ENCODE data around the gene NTF4.
"Not testable (repeated sequence)": the region's sequence is repeated elsewhere in the genome, so short reads cannot be mapped to it uniquely, and the experiment has no call there.

Gene NTF4

GRCh38 chr19:49086296-49086695 is 21.7 kb upstream of the NTF4 start:
- no peak for DNase-seq

GRCh38 chr19:49085868-49086232 is 21.2 kb upstream of the NTF4 start:
- no peak for DNase-seq

GRCh38 chr19:49085020-49085867 is 20.6 kb upstream of the NTF4 start, which contains the start of gene SNRNP70:
Gene SNRNP70, plus strand, starts transcription at chr19:49085451. Its CDS starts 964 bp downstream, at chr19:49086415.
- peak; percentile 96 to 98 for DNase-seq

- DNase-seq: no peak
Measured at GRCh38 chr19:49084206-49085019, 19.8 kb upstream of the NTF4 start.

- DNase-seq: no peak
Measured at GRCh38 chr19:49081273-49081672, 16.7 kb upstream of the NTF4 start.

GRCh38 chr19:49080392-49080791 is 15.8 kb upstream of the NTF4 start:
- DNase-seq: no peak

- peak in 1 of 2 experiments; percentile 15 for DNase-seq
Measured at GRCh38 chr19:49074869-49075268, 10.3 kb upstream of the NTF4 start.

GRCh38 chr19:49073514-49074378 is 9.1 kb upstream of the NTF4 start:
- DNase-seq: peak in 1 of 2 experiments; percentile 25

GRCh38 chr19:49071860-49072547 is 7.4 kb upstream of the NTF4 start:
- DNase-seq: no peak

- DNase-seq: no peak
Measured at GRCh38 chr19:49070416-49070815, 5.8 kb upstream of the NTF4 start.

- no peak for DNase-seq
Measured at GRCh38 chr19:49069026-49069425, 4.4 kb upstream of the NTF4 start.

GRCh38 chr19:49067554-49067953 is 2.9 kb upstream of the NTF4 start:
- no peak for DNase-seq

- DNase-seq: no peak
Measured at GRCh38 chr19:49065905-49066512, 1.4 kb upstream of the NTF4 start.

- DNase-seq: no peak
Measured at GRCh38 chr19:49064029-49064629, 489 bp downstream of the NTF4 start.

- no peak for DNase-seq
Measured at GRCh38 chr19:49061445-49061844, 3.2 kb downstream of the NTF4 start.

- no peak for DNase-seq
Measured at GRCh38 chr19:49061000-49061399, 3.6 kb downstream of the NTF4 start.

- no peak for DNase-seq
Measured at GRCh38 chr19:49059053-49059452, 5.6 kb downstream of the NTF4 start.

- DNase-seq: no peak
Measured at GRCh38 chr19:49058562-49058961, 6.1 kb downstream of the NTF4 start.

GRCh38 chr19:49057636-49058234 is 6.9 kb downstream of the NTF4 start, which contains the start of gene CGB7:
Gene CGB7, minus strand, starts transcription at chr19:49057749. Its CDS starts 2,374 bp downstream, at chr19:49055375.
- DNase-seq: no peak

GRCh38 chr19:49056902-49057596 is 7.6 kb downstream of the NTF4 start:
- DNase-seq: not testable (repeated sequence)
